MM.1S (cell line): ENCODE results near the gene TREX2.

ENCODE experiments used
- DNase-seq: peaks from one replicate; pipeline ENCODE4 v3.0.0-alpha.2; 2015
- H2AFZ ChIP-seq: fragments of 300-600 bp; sonication (generic); 2 replicates; pipeline ENCODE4 v1.6.0; 2016; ENCODE audit warnings: antibody characterized with exemption, low read length
- H3F3A ChIP-seq: fragments of 300-600 bp; sonication (generic); 2 replicates; pipeline ENCODE4 v1.6.1; 2016; ENCODE audit warnings: mild to moderate bottlenecking, antibody characterized with exemption, low read length, moderate library complexity, mixed read lengths; ENCODE audit not compliant: insufficient read depth
- H3K27ac ChIP-seq: fragments of 300-600 bp; sonication (generic); 2 replicates; pipeline ENCODE4 v1.5.1; 2016; ENCODE audit warnings: mild to moderate bottlenecking, low read length
- H3K27me3 ChIP-seq: fragments of 300-600 bp; sonication (generic); replicated peaks from 2 replicates; pipeline ENCODE4 v1.6.0; 2016; ENCODE audit warnings: low read length; ENCODE audit not compliant: insufficient read depth
- H3K36me3 ChIP-seq: fragments of 300-600 bp; sonication (generic); replicated peaks from 2 replicates; pipeline ENCODE4 v1.6.1; 2016; ENCODE audit warnings: mild to moderate bottlenecking, low read length, mixed read lengths; ENCODE audit not compliant: insufficient read depth
- H3K4me1 ChIP-seq: fragments of 300-600 bp; sonication (generic); 2 replicates; pipeline ENCODE4 v1.6.1; 2016; ENCODE audit warnings: low read length, mixed read lengths
- H3K4me2 ChIP-seq: fragments of 300-600 bp; sonication (generic); 2 replicates; pipeline ENCODE4 v1.6.0; 2016; ENCODE audit warnings: low read depth, low read length
- H3K4me3 ChIP-seq: fragments of 300-600 bp; sonication (generic); 2 replicates; pipeline ENCODE4 v1.5.1; 2016; ENCODE audit warnings: low read length, mixed read lengths
- H3K79me2 ChIP-seq: fragments of 300-600 bp; sonication (generic); 2 replicates; pipeline ENCODE4 v1.6.1; 2016; ENCODE audit warnings: mixed run types, low read length, mixed read lengths
- H3K9ac ChIP-seq: fragments of 300-600 bp; sonication (generic); 2 replicates; pipeline ENCODE4 v1.6.1; 2016; ENCODE audit warnings: low read length, mixed read lengths
- H3K9me2 ChIP-seq: fragments of 300-600 bp; sonication (generic); replicated peaks from 2 replicates; pipeline ENCODE4 v1.6.1; 2016; ENCODE audit warnings: mild to moderate bottlenecking, low read length, mixed read lengths; ENCODE audit not compliant: insufficient read depth
- H3K9me3 ChIP-seq: fragments of 300-600 bp; sonication (generic); replicated peaks from 2 replicates; pipeline ENCODE4 v1.6.1; 2016; ENCODE audit warnings: mild to moderate bottlenecking, low read length, mixed read lengths; ENCODE audit not compliant: insufficient read depth
- H4K20me1 ChIP-seq: fragments of 300-600 bp; sonication (generic); 2 replicates; pipeline ENCODE4 v1.6.1; 2016; ENCODE audit warnings: mild to moderate bottlenecking, low read length, moderate library complexity, mixed read lengths; ENCODE audit not compliant: insufficient read depth
- CTCF ChIP-seq: fragments of 300-600 bp; sonication (generic); IDR thresholded peaks from 2 replicates; pipeline ENCODE4 v1.5.1; 2016; ENCODE audit warnings: antibody characterized with exemption, low read length, mixed read lengths
- EZH2 ChIP-seq: fragments of 300-600 bp; sonication (generic); optimal IDR thresholded peaks from 2 replicates; pipeline ENCODE3; 2017; ENCODE audit warnings: low read depth, mild to moderate bottlenecking, antibody characterized with exemption, low read length, mixed read lengths
- EZH2phosphoT487 ChIP-seq: fragments of 300-600 bp; sonication (generic); IDR thresholded peaks from 2 replicates; pipeline ENCODE4 v1.6.1; 2018; ENCODE audit warnings: antibody characterized with exemption, low read length

Gene TREX2

GRCh38 chrX:153441981-153442380 lies 3.9 kb downstream of the TREX2 start:
- TF ChIP-seq EZH2 (no peak), EZH2phosphoT487 (no peak), CTCF (no peak)
- H3K36me3 ChIP-seq = no peaks in the 10 kb centered on the region
- H3K9ac ChIP-seq = no peak overlapping the region
- no peak overlapping the region for H3K4me3 ChIP-seq
- H2AFZ ChIP-seq = no peak overlapping the region
- H3K4me1 ChIP-seq = no peaks in the 10 kb centered on the region
- no peaks in the 10 kb centered on the region for H3F3A ChIP-seq
- H3K9me3 ChIP-seq = no peaks in the 10 kb centered on the region
- no peaks in the 10 kb centered on the region for H4K20me1 ChIP-seq
- no peak overlapping the region for H3K27ac ChIP-seq
- no peaks in the 10 kb centered on the region for H3K9me2 ChIP-seq
- DNase-seq = no peak
- no peak overlapping the region for H3K4me2 ChIP-seq
- no peaks in the 10 kb centered on the region for H3K27me3 ChIP-seq
- H3K79me2 ChIP-seq = no peaks in the 10 kb centered on the region

- Histone ChIP-seq H3K79me2 (no peaks in the 10 kb centered on the region), H4K20me1 (no peaks in the 10 kb centered on the region), H3K9me3 (no peaks in the 10 kb centered on the region), H3K4me3 (no peak overlapping the region), H3K4me2 (no peak overlapping the region), H3K27me3 (no peaks in the 10 kb centered on the region), H3K36me3 (no peaks in the 10 kb centered on the region), H3K27ac (no peak overlapping the region), H3K9ac (no peak overlapping the region), H2AFZ (no peak overlapping the region), H3K4me1 (no peaks in the 10 kb centered on the region), H3F3A (no peaks in the 10 kb centered on the region), H3K9me2 (no peaks in the 10 kb centered on the region)
- TF ChIP-seq EZH2phosphoT487 = no peak
- TF ChIP-seq EZH2 = no peak
- no peak for TF ChIP-seq CTCF
- no peak for DNase-seq
Measured at GRCh38 chrX:153441296-153441695, 4.6 kb downstream of the TREX2 start.

DNA sequence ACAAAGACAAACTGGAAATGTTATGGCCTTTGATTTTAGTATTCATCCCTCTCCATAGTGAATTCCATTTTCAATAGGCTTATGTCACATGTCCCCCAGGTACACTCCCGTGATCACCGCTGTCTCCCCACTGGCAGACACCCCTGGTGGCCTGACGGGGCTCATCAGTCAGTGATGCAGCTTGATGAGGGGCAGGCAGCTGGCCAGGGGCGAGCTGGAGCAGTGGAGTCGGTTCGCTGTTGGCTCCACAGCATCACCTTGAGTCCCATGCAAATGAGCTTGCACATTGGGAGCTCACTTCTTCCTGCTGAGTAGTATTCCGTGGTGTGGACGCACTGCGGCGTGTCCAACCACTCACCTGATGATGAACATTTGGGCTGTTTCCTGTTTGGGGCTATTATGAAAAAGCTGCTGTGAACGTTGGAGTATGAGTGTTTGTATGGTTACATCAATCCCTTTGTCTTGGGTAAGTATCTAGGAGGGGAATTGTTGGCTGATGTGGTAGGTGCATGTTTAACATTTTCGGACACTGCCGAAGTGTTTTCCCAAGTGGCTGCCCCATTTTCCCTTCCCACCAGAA lies 5.2 kb downstream of the TREX2 start:
- no peaks in the 10 kb centered on the region for H3K27me3 ChIP-seq
- no peaks in the 10 kb centered on the region for H3K9me3 ChIP-seq
- H3K4me3 ChIP-seq = no peak overlapping the region
- H2AFZ ChIP-seq = no peak overlapping the region
- no peaks in the 10 kb centered on the region for H3K9me2 ChIP-seq
- no peak overlapping the region for H3K4me2 ChIP-seq
- H3K4me1 ChIP-seq = no peaks in the 10 kb centered on the region
- H3K36me3 ChIP-seq = no peaks in the 10 kb centered on the region
- no peak for DNase-seq
- no peaks in the 10 kb centered on the region for H3F3A ChIP-seq
- TF ChIP-seq EZH2phosphoT487 (no peak), EZH2 (no peak)
- H3K9ac ChIP-seq = no peak overlapping the region
- no peaks in the 10 kb centered on the region for H3K79me2 ChIP-seq
- no peak overlapping the region for H3K27ac ChIP-seq
- no peaks in the 10 kb centered on the region for H4K20me1 ChIP-seq

- TF ChIP-seq EZH2phosphoT487 (no peak), CTCF (no peak), EZH2 (no peak)
- no peaks in the 10 kb centered on the region for H4K20me1 ChIP-seq
- no peaks in the 10 kb centered on the region for H3K36me3 ChIP-seq
- no peak overlapping the region for H2AFZ ChIP-seq
- no peaks in the 10 kb centered on the region for H3K27me3 ChIP-seq
- no peak overlapping the region for H3K9ac ChIP-seq
- no peak overlapping the region for H3K4me3 ChIP-seq
- no peak overlapping the region for H3K4me2 ChIP-seq
- no peaks in the 10 kb centered on the region for H3K9me2 ChIP-seq
- H3K4me1 ChIP-seq = no peaks in the 10 kb centered on the region
- H3K9me3 ChIP-seq = no peaks in the 10 kb centered on the region
- H3K27ac ChIP-seq = no peak overlapping the region
- no peak for DNase-seq
- H3F3A ChIP-seq = no peaks in the 10 kb centered on the region
- no peaks in the 10 kb centered on the region for H3K79me2 ChIP-seq
Measured at GRCh38 chrX:153439977-153440376, 5.9 kb downstream of the TREX2 start.
